Measurements from ENCODE around the gene NEK1. TPM values are rescaled to one million over a fixed set of nuclear protein-coding genes. Genes with fewer than 3 reads are reported as not detected.
A peak's percentile ranks its signal among the peaks of the same experiment; 100 is the strongest.
"Not testable (repeated sequence)": the region's sequence is repeated elsewhere in the genome, so short reads cannot be mapped to it uniquely, and the experiment has no call there.

NEK1 gene
- polyA plus RNA-seq, 1 donor = 11.2 TPM

GRCh38 chr4:169566021-169566818 is 46.2 kb downstream of the NEK1 start:
- no CpG with 5 or more reads among the region's 2 CpGs for WGBS (ENCODE audit: insufficient coverage, low lambda C conversion rate)
- Histone ChIP-seq H3K27me3 (ENCODE audit: control insufficient read depth, insufficient read depth, low read length) (no peaks in the 10 kb centered on the region), H3K9me3 (ENCODE audit: control insufficient read depth, low read depth, low read length) (peaks cover 6% of the 10 kb centered on the region), H3K4me1 (ENCODE audit: control insufficient read depth, insufficient read depth, low read length) (no peaks in the 10 kb centered on the region), H3K36me3 (ENCODE audit: control insufficient read depth, insufficient read depth, low read length) (no peaks in the 10 kb centered on the region), H3K27ac (ENCODE audit: low read length) (no peak overlapping the region), H3K4me3 (ENCODE audit: low read length) (no peak overlapping the region)
- peak; percentile 28 to 44 for DNase-seq

- Histone ChIP-seq H3K27ac (ENCODE audit: low read length) (no peak overlapping the region), H3K36me3 (ENCODE audit: control insufficient read depth, insufficient read depth, low read length) (peaks cover 2% of the 10 kb centered on the region), H3K27me3 (ENCODE audit: control insufficient read depth, insufficient read depth, low read length) (no peaks in the 10 kb centered on the region), H3K4me3 (ENCODE audit: low read length) (no peak overlapping the region), H3K4me1 (ENCODE audit: control insufficient read depth, insufficient read depth, low read length) (no peaks in the 10 kb centered on the region), H3K9me3 (ENCODE audit: control insufficient read depth, low read depth, low read length) (peaks cover 6% of the 10 kb centered on the region)
- 78% methylated on average over 1 of the region's 3 CpGs for WGBS (ENCODE audit: insufficient coverage, low lambda C conversion rate)
- no peak for DNase-seq
Observed at GRCh38 chr4:169565606-169566005, 46.8 kb downstream of the NEK1 start.

GRCh38 chr4:169557061-169557636 is 55.2 kb downstream of the NEK1 start:
- Histone ChIP-seq H3K4me1 (ENCODE audit: control insufficient read depth, insufficient read depth, low read length) (no peaks in the 10 kb centered on the region), H3K27ac (ENCODE audit: low read length) (no peak overlapping the region), H3K36me3 (ENCODE audit: control insufficient read depth, insufficient read depth, low read length) (peaks cover 19% of the 10 kb centered on the region), H3K4me3 (ENCODE audit: low read length) (no peak overlapping the region), H3K27me3 (ENCODE audit: control insufficient read depth, insufficient read depth, low read length) (no peaks in the 10 kb centered on the region), H3K9me3 (ENCODE audit: control insufficient read depth, low read depth, low read length) (no peaks in the 10 kb centered on the region)
- no peak for DNase-seq
- 100% methylated on average over 1 of the region's 1 CpG for whole genome bisulfite sequencing (ENCODE audit: insufficient coverage, low lambda C conversion rate)

GRCh38 chr4:169546548-169546947 is 65.8 kb downstream of the NEK1 start:
- H3K36me3 ChIP-seq (ENCODE audit: control insufficient read depth, insufficient read depth, low read length); H3K9me3 ChIP-seq (ENCODE audit: control insufficient read depth, low read depth, low read length); H3K4me1 ChIP-seq (ENCODE audit: control insufficient read depth, insufficient read depth, low read length); H3K27me3 ChIP-seq (ENCODE audit: control insufficient read depth, insufficient read depth, low read length); H3K27ac ChIP-seq (ENCODE audit: low read length); H3K4me3 ChIP-seq (ENCODE audit: low read length); DNase-seq: not testable (repeated sequence)
- 92% methylated on average over 4 of the region's 4 CpGs for whole genome bisulfite sequencing (ENCODE audit: insufficient coverage, low lambda C conversion rate)

GRCh38 chr4:169540774-169541173 is 71.6 kb downstream of the NEK1 start:
- Histone ChIP-seq H3K9me3 (ENCODE audit: control insufficient read depth, low read depth, low read length) (no peaks in the 10 kb centered on the region), H3K36me3 (ENCODE audit: control insufficient read depth, insufficient read depth, low read length) (peaks cover 3% of the 10 kb centered on the region), H3K4me1 (ENCODE audit: control insufficient read depth, insufficient read depth, low read length) (no peaks in the 10 kb centered on the region), H3K4me3 (ENCODE audit: low read length) (no peak overlapping the region), H3K27ac (ENCODE audit: low read length) (no peak overlapping the region), H3K27me3 (ENCODE audit: control insufficient read depth, insufficient read depth, low read length) (no peaks in the 10 kb centered on the region)
- no peak for DNase-seq

GRCh38 chr4:169530048-169530447 is 82.3 kb downstream of the NEK1 start:
- Histone ChIP-seq H3K4me3 (ENCODE audit: low read length) (no peak overlapping the region), H3K36me3 (ENCODE audit: control insufficient read depth, insufficient read depth, low read length) (no peaks in the 10 kb centered on the region), H3K4me1 (ENCODE audit: control insufficient read depth, insufficient read depth, low read length) (no peaks in the 10 kb centered on the region), H3K9me3 (ENCODE audit: control insufficient read depth, low read depth, low read length) (no peaks in the 10 kb centered on the region), H3K27ac (ENCODE audit: low read length) (no peak overlapping the region), H3K27me3 (ENCODE audit: control insufficient read depth, insufficient read depth, low read length) (no peaks in the 10 kb centered on the region)
- 100% methylated on average over 1 of the region's 2 CpGs for WGBS (ENCODE audit: insufficient coverage, low lambda C conversion rate)
- no peak for DNase-seq

GRCh38 chr4:169523796-169524195 is 88.6 kb downstream of the NEK1 start:
- H3K27me3 ChIP-seq (ENCODE audit: control insufficient read depth, insufficient read depth, low read length) = no peaks in the 10 kb centered on the region
- peaks cover 4% of the 10 kb centered on the region for H3K36me3 ChIP-seq (ENCODE audit: control insufficient read depth, insufficient read depth, low read length)
- DNase-seq = no peak
- H3K4me3 ChIP-seq (ENCODE audit: low read length) = no peak overlapping the region
- no peak overlapping the region for H3K27ac ChIP-seq (ENCODE audit: low read length)
- H3K9me3 ChIP-seq (ENCODE audit: control insufficient read depth, low read depth, low read length) = no peaks in the 10 kb centered on the region
- no peaks in the 10 kb centered on the region for H3K4me1 ChIP-seq (ENCODE audit: control insufficient read depth, insufficient read depth, low read length)

- H3K9me3 ChIP-seq (ENCODE audit: control insufficient read depth, low read depth, low read length) = no peaks in the 10 kb centered on the region
- WGBS (ENCODE audit: insufficient coverage, low lambda C conversion rate) = 100% methylated on average over 1 of the region's 3 CpGs
- no peaks in the 10 kb centered on the region for H3K27me3 ChIP-seq (ENCODE audit: control insufficient read depth, insufficient read depth, low read length)
- peaks cover 4% of the 10 kb centered on the region for H3K36me3 ChIP-seq (ENCODE audit: control insufficient read depth, insufficient read depth, low read length)
- H3K27ac ChIP-seq (ENCODE audit: low read length) = no peak overlapping the region
- no peaks in the 10 kb centered on the region for H3K4me1 ChIP-seq (ENCODE audit: control insufficient read depth, insufficient read depth, low read length)
- no peak overlapping the region for H3K4me3 ChIP-seq (ENCODE audit: low read length)
- DNase-seq = no peak
Observed at GRCh38 chr4:169510617-169511016, 101.8 kb downstream of the NEK1 start.

- H3K4me1 ChIP-seq (ENCODE audit: control insufficient read depth, insufficient read depth, low read length) = no peaks in the 10 kb centered on the region
- 100% methylated on average over 1 of the region's 2 CpGs for WGBS (ENCODE audit: insufficient coverage, low lambda C conversion rate)
- no peak overlapping the region for H3K27ac ChIP-seq (ENCODE audit: low read length)
- DNase-seq = no peak
- no peaks in the 10 kb centered on the region for H3K27me3 ChIP-seq (ENCODE audit: control insufficient read depth, insufficient read depth, low read length)
- H3K36me3 ChIP-seq (ENCODE audit: control insufficient read depth, insufficient read depth, low read length) = peaks cover 7% of the 10 kb centered on the region
- H3K4me3 ChIP-seq (ENCODE audit: low read length) = no peak overlapping the region
- H3K9me3 ChIP-seq (ENCODE audit: control insufficient read depth, low read depth, low read length) = no peaks in the 10 kb centered on the region
Observed at GRCh38 chr4:169506903-169507302, 105.5 kb downstream of the NEK1 start.

- not testable (repeated sequence) for H3K4me3 ChIP-seq (ENCODE audit: low read length); H3K9me3 ChIP-seq (ENCODE audit: control insufficient read depth, low read depth, low read length); H3K36me3 ChIP-seq (ENCODE audit: control insufficient read depth, insufficient read depth, low read length); DNase-seq; H3K27ac ChIP-seq (ENCODE audit: low read length); H3K27me3 ChIP-seq (ENCODE audit: control insufficient read depth, insufficient read depth, low read length); H3K4me1 ChIP-seq (ENCODE audit: control insufficient read depth, insufficient read depth, low read length)
- WGBS (ENCODE audit: insufficient coverage, low lambda C conversion rate) = no CpG with 5 or more reads among the region's 11 CpGs
Observed at GRCh38 chr4:169499907-169500306, 112.5 kb downstream of the NEK1 start.

- not testable (repeated sequence) for H3K27me3 ChIP-seq (ENCODE audit: control insufficient read depth, insufficient read depth, low read length); H3K36me3 ChIP-seq (ENCODE audit: control insufficient read depth, insufficient read depth, low read length); H3K4me3 ChIP-seq (ENCODE audit: low read length); H3K4me1 ChIP-seq (ENCODE audit: control insufficient read depth, insufficient read depth, low read length); DNase-seq; H3K9me3 ChIP-seq (ENCODE audit: control insufficient read depth, low read depth, low read length); H3K27ac ChIP-seq (ENCODE audit: low read length)
- no CpG with 5 or more reads among the region's 3 CpGs for WGBS (ENCODE audit: insufficient coverage, low lambda C conversion rate)
Observed at GRCh38 chr4:169494234-169494633, 118.1 kb downstream of the NEK1 start.
